GM19455 (cell line): ENCODE measurements around the gene ULK4.
"Not testable (repeated sequence)": the region's sequence is repeated elsewhere in the genome, so short reads cannot be mapped to it uniquely, and the experiment has no call there.

Experiments used
- ATAC-seq: cut with Tn5 transposase; IDR thresholded peaks from one replicate; pipeline ENCODE4 v1.9.1; 2021; ENCODE audit not compliant: unreplicated experiment

The ULK4 gene

GRCh38 chr3:41284934-41285333, 677.0 kb downstream of the ULK4 start:
- ATAC-seq, result not testable (repeated sequence)

- ATAC-seq, result no peak
These were observed 684.0 kb downstream of the ULK4 start for GRCh38 chr3:41277790-41278465.

GRCh38 chr3:41276191-41276590, 685.7 kb downstream of the ULK4 start:
- ATAC-seq, result no peak

- no peak for ATAC-seq
These were observed 686.8 kb downstream of the ULK4 start for GRCh38 chr3:41274944-41275668.

- ATAC-seq, result no peak
These were observed 689.2 kb downstream of the ULK4 start for GRCh38 chr3:41272667-41273066.

- no peak for ATAC-seq
These were observed 693.8 kb downstream of the ULK4 start for GRCh38 chr3:41267975-41268640.

- no peak for ATAC-seq
These were observed 696.1 kb downstream of the ULK4 start for GRCh38 chr3:41265823-41266273.

- no peak for ATAC-seq
These were observed 696.8 kb downstream of the ULK4 start for GRCh38 chr3:41265011-41265545.

GRCh38 chr3:41260063-41260450, 701.8 kb downstream of the ULK4 start:
- ATAC-seq, result no peak

- ATAC-seq, result no peak
These were observed 702.3 kb downstream of the ULK4 start for GRCh38 chr3:41259449-41260062.

GRCh38 chr3:41258239-41258800, 703.6 kb downstream of the ULK4 start:
- ATAC-seq, result no peak

GRCh38 chr3:41251593-41251992, 710.3 kb downstream of the ULK4 start:
- no peak for ATAC-seq

GRCh38 chr3:41250825-41251224, 711.1 kb downstream of the ULK4 start:
- ATAC-seq, result no peak

GRCh38 chr3:41249318-41249717, 712.6 kb downstream of the ULK4 start:
- ATAC-seq, result no peak

GRCh38 chr3:41248525-41248924, 713.4 kb downstream of the ULK4 start:
- ATAC-seq, result no peak

GRCh38 chr3:41247055-41248004, 714.6 kb downstream of the ULK4 start:
- no peak for ATAC-seq

GRCh38 chr3:41244620-41245336, 717.1 kb downstream of the ULK4 start:
- no peak for ATAC-seq

GRCh38 chr3:41243183-41243582, 718.7 kb downstream of the ULK4 start:
- ATAC-seq, result no peak
